Brain microvascular endothelial cell (primary cell): ENCODE data around the gene ASPSCR1.

ENCODE experiments used
- DNase-seq: peaks from one replicate; pipeline ENCODE4 v3.0.0-alpha.2; 2020
- H3K27ac ChIP-seq: fragments of 250-450 bp; sonication (Bioruptor Pico); 2 replicates; pipeline ENCODE4 v1.5.1; 2020; ENCODE audit warnings: mild to moderate bottlenecking, moderate library complexity
- H3K27me3 ChIP-seq: fragments of 250-450 bp; sonication (Bioruptor Pico); replicated peaks from 2 replicates; pipeline ENCODE4 v1.5.1; 2020; ENCODE audit warnings: mild to moderate bottlenecking
- H3K36me3 ChIP-seq: fragments of 250-450 bp; sonication (Bioruptor Pico); replicated peaks from 2 replicates; pipeline ENCODE4 v1.5.1; 2020; ENCODE audit warnings: mild to moderate bottlenecking
- H3K4me3 ChIP-seq: 2 replicates; pipeline ENCODE4 v1.5.1; 2011; ENCODE audit warnings: low read depth, mild to moderate bottlenecking, control low read depth, low read length, moderate library complexity
- CTCF ChIP-seq: IDR thresholded peaks from 2 replicates; pipeline ENCODE4 v1.5.1; 2011; ENCODE audit warnings: low read depth, mild to moderate bottlenecking, moderate library complexity, low read length, control low read depth, inconsistent platforms; ENCODE audit errors: missing control alignments
- in situ Hi-C: cut with HindIII; loops from 2 replicates; pipeline ENCODE4 v1.10.0; 2017; ENCODE audit warnings: low sequenced_read_pairs, low pct_ligation_motif_present

The ASPSCR1 gene

GRCh38 chr17:82054351-82055022, 77.1 kb downstream of the ASPSCR1 start:
- H3K4me3 ChIP-seq: no peak overlapping the region
- no peaks in the 10 kb centered on the region for H3K27me3 ChIP-seq
- in situ Hi-C loops: no loop called here
- DNase-seq: no peak
- H3K27ac ChIP-seq: no peak overlapping the region
- peaks cover 47% of the 10 kb centered on the region for H3K36me3 ChIP-seq
- no peak for TF ChIP-seq CTCF

GRCh38 chr17:82055023-82055964, 77.9 kb downstream of the ASPSCR1 start:
- peaks cover 53% of the 10 kb centered on the region for H3K36me3 ChIP-seq
- DNase-seq: no peak
- no peak for TF ChIP-seq CTCF
- H3K27ac ChIP-seq: no peak overlapping the region
- in situ Hi-C loops: no loop called here
- H3K4me3 ChIP-seq: no peak overlapping the region
- H3K27me3 ChIP-seq: no peaks in the 10 kb centered on the region

GRCh38 chr17:82055965-82056728, 78.7 kb downstream of the ASPSCR1 start:
- H3K36me3 ChIP-seq: peaks cover 59% of the 10 kb centered on the region
- no peak for TF ChIP-seq CTCF
- H3K27me3 ChIP-seq: no peaks in the 10 kb centered on the region
- no peak for DNase-seq
- no peak overlapping the region for H3K4me3 ChIP-seq
- no peak overlapping the region for H3K27ac ChIP-seq
- in situ Hi-C loops: no loop called here

GRCh38 chr17:82056729-82057621, 79.5 kb downstream of the ASPSCR1 start:
- Histone ChIP-seq H3K27me3 (no peaks in the 10 kb centered on the region), H3K27ac (no peak overlapping the region), H3K4me3 (no peak overlapping the region), H3K36me3 (peaks cover 62% of the 10 kb centered on the region)
- no peak for DNase-seq
- no peak for TF ChIP-seq CTCF
- in situ Hi-C loops: no loop called here

- no peak for TF ChIP-seq CTCF
- Histone ChIP-seq H3K27ac (no peak overlapping the region), H3K27me3 (no peaks in the 10 kb centered on the region), H3K36me3 (peaks cover 71% of the 10 kb centered on the region), H3K4me3 (no peak overlapping the region)
- no peak for DNase-seq
- in situ Hi-C loops: no loop called here
Measured at GRCh38 chr17:82058230-82058854, 80.9 kb downstream of the ASPSCR1 start.
